Lung (tissue), 16 donors: ENCODE measurements around the gene TAS2R50. TPM values are rescaled to one million over a fixed set of nuclear protein-coding genes. Genes with fewer than 3 reads are reported as not detected.
"Not testable (repeated sequence)": the region's sequence is repeated elsewhere in the genome, so short reads cannot be mapped to it uniquely, and the experiment has no call there.

ENCODE experiments used
- ATAC-seq: fragments of 200-7000 bp; cut with Tn5 transposase; one replicate; pipeline ENCODE4 v1.9.1; 2020; ENCODE audit warnings: moderate number of reproducible peaks; ENCODE audit not compliant: insufficient read depth, low FRiP score
- DNase-seq, 3 donors: peaks; one replicate each; pipeline ENCODE4 v3.0.0-alpha.2; 2013 to 2017
- H3K27ac ChIP-seq, 2 donors: one replicate each; pipeline ENCODE4 v1.5.1; 2013; ENCODE audit warnings: mild to moderate bottlenecking in 2 of 2, moderate library complexity in 2 of 2, control low read depth in 1 of 2, inconsistent platforms in 1 of 2, low read depth in 1 of 2, low read length in 1 of 2
- H3K27me3 ChIP-seq, 3 donors: one replicate each; pipeline ENCODE4 v1.5.1; 2013; ENCODE audit warnings: low read length in 2 of 3; ENCODE audit not compliant: control insufficient read depth in 3 of 3, insufficient read depth in 3 of 3
- H3K36me3 ChIP-seq, 4 donors: one replicate each; pipeline ENCODE4 v1.5.1; 2013; ENCODE audit warnings: low read length in 4 of 4, mild to moderate bottlenecking in 1 of 4, moderate library complexity in 1 of 4; ENCODE audit not compliant: control insufficient read depth in 4 of 4, insufficient read depth in 4 of 4
- H3K4me1 ChIP-seq, 5 donors: one replicate each; pipeline ENCODE4 v1.5.1; 2013; ENCODE audit warnings: low read length in 5 of 5, mild to moderate bottlenecking in 2 of 5, moderate library complexity in 1 of 5; ENCODE audit not compliant: control insufficient read depth in 5 of 5, insufficient read depth in 5 of 5
- H3K4me3 ChIP-seq: one replicate; pipeline ENCODE4 v1.5.1; 2013; ENCODE audit warnings: mild to moderate bottlenecking, control low read depth, moderate library complexity
- H3K9ac ChIP-seq, 2 donors: one replicate each; pipeline ENCODE4 v1.5.1; 2013; ENCODE audit warnings: low read length in 2 of 2, control low read depth in 1 of 2; ENCODE audit not compliant: insufficient read depth in 1 of 2
- H3K9me3 ChIP-seq, 4 donors: one replicate each; pipeline ENCODE4 v1.5.1; 2013; ENCODE audit warnings: low read length in 3 of 4, mild to moderate bottlenecking in 1 of 4, moderate library complexity in 1 of 4; ENCODE audit not compliant: control insufficient read depth in 4 of 4, insufficient read depth in 3 of 4
- WGBS, 2 donors: extraction: QIAGEN DNeasy Blood & Tissue Kit; methylation state at CpG; one replicate each; pipeline ENCODE4 v1.1.7; 2013; 5-methylcytosine and 5-hydroxymethylcytosine counted together
- long read RNA-seq, 5 donors: transcript quantifications; one replicate each; lab custom pipeline, GENCODE V29; 2026
- polyA plus RNA-seq, 2 donors: library from polyadenylated mRNA; stranded (reverse); fragments of 200-250 nt; gene quantifications; one replicate each; pipeline ENCODE4 v1.2.1, GENCODE V29; 2013
- total RNA-seq, 2 donors: library from RNA; depleted of rRNA in 1 of 2; stranded (reverse); fragments of >200 nt in 1 of 2; gene quantifications; one replicate each; pipeline ENCODE4 v1.2.1, GENCODE V29; 2014 to 2021
- TF ChIP-seq, protein P1 (sequence below): IDR thresholded peaks from 2 replicates; pipeline ENCODE4 v1.5.1; 2012; ENCODE audit warnings: mild to moderate bottlenecking; ENCODE audit errors: control extremely low read depth, extremely low read depth
- donor health status: control.
- donor health status: control.
- donor health status: Bipolar disorder and iron deficiency.
- donor health status: healthy.
- donor health status: DM: yes; HTN: yes; CAD: no.

TAS2R50 gene, protein sequence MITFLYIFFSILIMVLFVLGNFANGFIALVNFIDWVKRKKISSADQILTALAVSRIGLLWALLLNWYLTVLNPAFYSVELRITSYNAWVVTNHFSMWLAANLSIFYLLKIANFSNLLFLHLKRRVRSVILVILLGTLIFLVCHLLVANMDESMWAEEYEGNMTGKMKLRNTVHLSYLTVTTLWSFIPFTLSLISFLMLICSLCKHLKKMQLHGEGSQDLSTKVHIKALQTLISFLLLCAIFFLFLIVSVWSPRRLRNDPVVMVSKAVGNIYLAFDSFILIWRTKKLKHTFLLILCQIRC
- 10 to 100 TPM in 1 of 2 donors, 1 to 10 TPM in 1; 1.8 to 11.1 TPM for total RNA-seq
- under 1 TPM in 1 of 2 donors, not detected in 1; 0.03 TPM for polyA plus RNA-seq
- long read RNA-seq, donor 1, result 0 reads
- long read RNA-seq, donor 2, result 0 reads
- long read RNA-seq, donor 3, result 0 reads
- long read RNA-seq, donor 4, result 0 reads
- long read RNA-seq, donor 5, result 0 reads

DNA sequence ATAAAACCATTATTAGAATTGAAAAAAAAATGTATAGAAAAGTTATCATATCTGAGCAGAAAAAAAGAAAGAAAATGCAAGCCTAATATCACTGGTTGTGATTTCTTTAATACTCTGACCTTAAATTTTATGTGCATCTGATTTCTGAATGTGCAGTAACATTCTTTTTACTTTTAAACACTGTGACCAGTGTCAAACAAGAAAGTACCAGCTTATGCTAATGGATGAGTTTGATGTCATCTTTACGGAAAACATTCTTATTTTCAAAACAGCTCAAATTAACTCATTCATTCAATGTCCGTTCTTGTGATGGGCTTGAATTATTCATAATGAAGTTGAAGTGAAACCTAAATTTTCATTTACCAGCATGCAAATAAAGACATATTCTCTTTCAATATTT lies at the start of gene TAS2R50:
TAS2R50 (minus strand) TSS at position 101 of the 400 bp plus-strand sequence; CDS start at position 49, 52 bp downstream.
- no peaks in the 10 kb centered on the region for H3K4me1 ChIP-seq
- 43 to 71% methylated on average over 2 of the region's 2 CpGs for WGBS, 2 donors
- DNase-seq, result no peak

GRCh38 chr12:11033959-11034358 lies 47.2 kb upstream of the TAS2R50 start:
- not testable (repeated sequence) for H3K27ac ChIP-seq, H3K36me3 ChIP-seq, DNase-seq, H3K27me3 ChIP-seq, H3K9me3 ChIP-seq, H3K4me1 ChIP-seq, H3K9ac ChIP-seq, H3K4me3 ChIP-seq, ATAC-seq
- WGBS, 2 donors, result 100% methylated on average over 1 of the region's 3 CpGs; no CpG with 5 or more reads in 1 of the 2 donors

More for the DNA sequence above, at the start of gene TAS2R50:
- H3K27ac ChIP-seq, result no peak within 1 kb of the TSS
- no peak within 1 kb of the TSS for H3K9ac ChIP-seq
- no peak within 1 kb of the TSS for H3K4me3 ChIP-seq
- TF ChIP-seq, protein P1, sequence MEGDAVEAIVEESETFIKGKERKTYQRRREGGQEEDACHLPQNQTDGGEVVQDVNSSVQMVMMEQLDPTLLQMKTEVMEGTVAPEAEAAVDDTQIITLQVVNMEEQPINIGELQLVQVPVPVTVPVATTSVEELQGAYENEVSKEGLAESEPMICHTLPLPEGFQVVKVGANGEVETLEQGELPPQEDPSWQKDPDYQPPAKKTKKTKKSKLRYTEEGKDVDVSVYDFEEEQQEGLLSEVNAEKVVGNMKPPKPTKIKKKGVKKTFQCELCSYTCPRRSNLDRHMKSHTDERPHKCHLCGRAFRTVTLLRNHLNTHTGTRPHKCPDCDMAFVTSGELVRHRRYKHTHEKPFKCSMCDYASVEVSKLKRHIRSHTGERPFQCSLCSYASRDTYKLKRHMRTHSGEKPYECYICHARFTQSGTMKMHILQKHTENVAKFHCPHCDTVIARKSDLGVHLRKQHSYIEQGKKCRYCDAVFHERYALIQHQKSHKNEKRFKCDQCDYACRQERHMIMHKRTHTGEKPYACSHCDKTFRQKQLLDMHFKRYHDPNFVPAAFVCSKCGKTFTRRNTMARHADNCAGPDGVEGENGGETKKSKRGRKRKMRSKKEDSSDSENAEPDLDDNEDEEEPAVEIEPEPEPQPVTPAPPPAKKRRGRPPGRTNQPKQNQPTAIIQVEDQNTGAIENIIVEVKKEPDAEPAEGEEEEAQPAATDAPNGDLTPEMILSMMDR, result no peak
- no peaks in the 10 kb centered on the region for H3K9me3 ChIP-seq
- peaks cover 0 to 5% (median 1%) of the 10 kb centered on the region in 4 donors for H3K36me3 ChIP-seq
- ATAC-seq, result no peak
- H3K27me3 ChIP-seq, result no peaks in the 10 kb centered on the region

DNA sequence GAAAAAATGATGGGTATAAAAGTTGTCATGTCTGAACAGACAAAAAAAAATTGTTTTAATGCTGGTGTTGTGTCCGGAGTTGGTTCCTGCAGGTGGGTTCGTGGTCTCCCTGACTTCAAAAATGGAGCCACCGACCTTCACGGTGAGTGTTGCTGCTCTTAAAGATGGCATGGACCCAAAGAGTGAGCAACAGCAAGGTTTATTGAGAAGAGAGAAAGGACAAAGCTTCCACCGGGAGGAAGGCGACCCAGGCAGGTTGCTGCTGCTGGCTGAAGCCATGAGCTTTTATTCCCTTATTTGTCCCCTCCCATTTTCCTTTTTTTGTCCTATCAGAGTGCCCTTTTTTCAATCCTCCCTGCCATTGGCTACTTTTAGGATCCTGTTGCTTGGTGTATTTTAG lies 44.6 kb upstream of the TAS2R50 start, which contains the start of gene TAS2R31:
TAS2R31 (minus strand) TSS at position 101 of the 400 bp plus-strand sequence; CDS start at position 29, 72 bp downstream.
- TF ChIP-seq, protein P1, result no peak
- Histone ChIP-seq H3K27ac (no peak within 1 kb of the TSS), H3K36me3 (peaks cover 0 to 7% (median 3%) of the 10 kb centered on the region in 4 donors), H3K4me1 (no peaks in the 10 kb centered on the region), H3K9me3 (no peaks in the 10 kb centered on the region), H3K27me3 (no peaks in the 10 kb centered on the region), H3K9ac (no peak within 1 kb of the TSS), H3K4me3 (no peak within 1 kb of the TSS)
- DNase-seq (no peak), ATAC-seq (no peak)
- WGBS, 2 donors, result 98 to 99% methylated on average over 6 of the region's 6 CpGs

- 96% methylated on average over 6 of the region's 6 CpGs for WGBS, 2 donors
- DNase-seq (no peak), ATAC-seq (no peak)
- Histone ChIP-seq H3K4me3 (no peak overlapping the region), H3K36me3 (peaks cover 0 to 11% (median 3%) of the 10 kb centered on the region in 4 donors), H3K9ac (no peak overlapping the region), H3K4me1 (peaks cover 0 to 3% (median 0%) of the 10 kb centered on the region in 5 donors), H3K9me3 (no peaks in the 10 kb centered on the region), H3K27ac (no peak overlapping the region), H3K27me3 (no peaks in the 10 kb centered on the region)
- TF ChIP-seq, protein P1, result no peak
Measured at GRCh38 chr12:11026118-11026517, 39.4 kb upstream of the TAS2R50 start.
